Stimulated activated CD8-positive, alpha-beta memory T cell treated with anti-CD3 and anti-CD28 coated beads, Interleukin-7, amount 100 ng/mL, for 4 hours (primary cell): ENCODE measurements around the gene SLC37A3.

Experiments used
- DNase-seq, 2 donors: peaks; one replicate each; pipeline ENCODE4 v3.0.0-alpha.2; 2020; ENCODE audit warnings: low read depth in 2 of 2

Gene SLC37A3

DNA sequence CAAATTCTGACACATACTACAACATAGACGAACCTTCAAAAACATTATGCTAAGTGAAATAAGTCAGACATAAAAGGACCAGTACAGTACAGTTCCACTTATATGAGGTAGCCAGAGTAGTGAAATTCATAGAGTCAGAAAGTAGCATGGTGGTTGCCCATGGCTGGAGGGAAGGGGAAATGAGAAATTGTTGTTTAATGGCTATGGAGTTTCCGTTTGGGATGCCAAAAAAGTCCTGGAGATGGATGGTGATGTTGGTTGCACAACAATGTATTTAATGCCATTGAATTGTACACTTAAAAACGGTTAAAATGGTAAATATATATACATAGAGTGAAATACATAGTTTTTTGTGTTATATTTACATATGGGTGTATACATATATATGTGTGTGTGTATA lies 2.1 kb upstream of the SLC37A3 start:
- DNase-seq, result no peak

DNA sequence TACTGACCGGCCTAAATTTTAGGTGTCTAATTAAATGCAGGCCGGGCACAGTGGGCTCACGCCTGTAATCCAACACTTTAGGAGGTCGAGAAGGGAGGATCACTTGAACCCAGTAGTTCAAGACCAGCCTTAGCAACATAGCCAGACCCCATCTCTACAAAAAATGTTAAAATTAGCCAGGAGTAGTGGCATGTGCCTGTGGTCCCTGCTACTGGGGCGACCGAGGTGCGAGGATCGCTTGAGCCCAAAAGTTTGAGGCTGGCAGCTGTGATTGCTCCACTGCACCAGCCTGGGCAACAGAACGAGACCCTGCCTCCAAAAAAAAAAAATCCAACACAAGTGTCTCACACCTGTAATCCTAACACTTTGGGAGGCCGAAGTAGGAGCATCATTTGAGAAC lies 491 bp upstream of the SLC37A3 start:
- DNase-seq, result no peak

DNA sequence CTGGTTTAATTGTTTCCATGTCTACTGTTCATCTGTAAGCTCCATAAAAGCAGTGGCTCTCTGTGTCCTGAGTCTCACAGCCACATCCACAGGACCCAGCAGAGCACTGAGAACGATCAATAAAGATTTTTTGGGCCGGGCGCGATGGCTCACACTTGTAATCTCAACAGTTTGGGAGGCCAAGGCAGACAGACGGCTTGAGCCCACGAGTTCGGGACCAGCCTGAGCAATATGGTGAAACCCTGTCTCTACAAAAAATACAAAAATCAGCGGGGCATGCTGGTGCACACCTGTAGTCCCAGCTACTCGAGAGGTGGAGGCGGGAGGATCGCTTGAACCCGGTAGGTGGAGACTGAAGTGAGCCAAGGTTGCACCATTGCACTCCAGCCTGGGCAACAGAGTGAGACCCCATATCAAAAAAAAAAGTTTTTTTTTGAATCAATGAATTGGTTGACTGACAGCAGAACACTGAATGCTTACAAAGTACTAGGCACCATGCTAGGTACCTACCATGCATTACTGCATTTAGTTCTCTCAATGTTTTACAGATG lies 4.5 kb downstream of the SLC37A3 start:
- no peak for DNase-seq

DNA sequence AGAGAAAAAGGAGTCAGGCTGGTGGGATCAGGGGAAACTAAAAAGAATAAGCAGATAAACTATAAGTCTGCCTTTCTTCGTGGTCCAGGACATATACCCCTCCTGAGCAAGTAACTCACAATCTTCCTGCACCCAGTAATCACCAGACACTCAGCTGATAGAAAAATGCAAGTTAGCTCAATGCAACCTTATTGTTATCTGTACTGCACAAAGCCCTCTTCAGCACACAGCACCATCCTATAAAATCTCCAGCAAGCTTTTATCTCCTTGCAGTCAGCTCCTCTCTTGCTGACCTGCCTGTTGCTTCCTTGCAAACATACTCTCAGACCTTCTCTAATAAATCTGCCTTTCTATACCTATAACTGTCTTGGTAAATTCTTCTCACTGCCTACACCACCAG lies 6.7 kb downstream of the SLC37A3 start:
- no peak for DNase-seq

DNA sequence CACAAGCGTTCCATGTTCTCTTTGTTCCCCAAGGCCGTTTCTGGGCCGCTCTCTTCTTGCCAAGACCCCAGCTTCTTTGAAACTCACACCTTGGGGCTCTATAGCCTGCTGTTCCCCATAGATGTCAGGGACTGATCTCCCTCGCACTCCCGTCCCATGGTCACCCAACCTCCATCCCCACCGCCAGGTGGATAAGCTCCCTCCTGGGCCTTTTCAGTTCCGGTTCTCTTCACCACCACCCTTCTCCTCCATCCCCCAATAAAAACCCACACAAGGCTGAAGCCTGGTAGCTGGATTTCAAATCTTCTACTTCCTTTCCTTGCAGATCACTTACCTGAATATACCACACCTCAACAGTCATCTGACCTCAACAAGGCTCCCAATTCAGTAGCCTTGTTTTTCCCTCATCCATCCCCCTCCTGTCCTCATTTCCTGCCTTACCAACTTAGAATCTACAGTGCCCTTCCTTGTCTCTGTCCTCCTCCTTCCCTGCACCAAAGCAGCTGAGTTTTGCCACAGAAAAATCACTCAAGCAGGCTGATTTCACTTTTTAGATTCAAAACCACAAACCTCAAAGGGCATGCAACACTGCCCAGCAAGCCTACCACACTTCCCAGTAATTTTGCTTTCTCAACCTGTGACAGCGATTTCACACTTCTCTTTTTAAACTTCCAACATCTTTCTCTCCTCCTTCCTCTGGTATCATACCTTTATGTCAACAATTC lies 7.7 kb downstream of the SLC37A3 start:
- DNase-seq, result no peak

DNA sequence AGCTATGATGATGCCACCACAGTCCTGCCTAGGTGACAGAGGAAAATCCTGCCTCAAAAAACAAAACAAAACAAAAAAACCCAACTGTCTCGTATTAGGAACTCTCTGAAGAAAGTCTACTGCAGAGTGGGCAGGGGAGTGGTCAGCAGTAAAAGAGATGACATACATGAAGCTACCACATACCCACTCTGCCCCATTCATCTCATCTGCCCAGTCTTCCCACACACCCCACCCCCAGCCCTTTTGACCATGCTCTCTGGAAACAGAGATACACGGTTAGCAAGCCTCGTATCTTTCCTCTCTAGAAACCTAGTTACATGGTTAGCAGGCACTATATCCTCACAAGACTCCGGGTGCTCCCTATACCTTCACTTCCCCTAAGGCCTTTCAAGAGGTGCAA lies 8.3 kb downstream of the SLC37A3 start:
- DNase-seq, result no peak

DNA sequence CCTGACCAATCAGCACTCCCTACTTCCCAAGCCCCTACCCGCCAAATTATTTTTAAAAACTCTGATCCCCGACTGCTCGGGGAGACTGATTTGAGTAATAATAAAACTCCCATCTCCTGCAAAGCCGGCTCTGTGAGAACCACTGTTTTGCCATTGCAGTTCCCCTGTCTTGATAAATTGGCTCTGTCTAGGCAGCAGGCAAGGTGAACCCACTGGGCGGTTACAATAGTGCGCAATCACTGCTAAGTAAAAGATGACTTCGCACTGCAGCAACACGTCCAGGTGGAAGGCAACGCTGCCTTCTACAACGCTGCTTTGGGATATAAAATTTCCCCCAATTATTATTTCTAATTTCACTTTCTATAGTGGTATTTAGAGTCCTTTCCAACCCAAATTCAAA lies 8.9 kb downstream of the SLC37A3 start:
- no peak for DNase-seq

DNA sequence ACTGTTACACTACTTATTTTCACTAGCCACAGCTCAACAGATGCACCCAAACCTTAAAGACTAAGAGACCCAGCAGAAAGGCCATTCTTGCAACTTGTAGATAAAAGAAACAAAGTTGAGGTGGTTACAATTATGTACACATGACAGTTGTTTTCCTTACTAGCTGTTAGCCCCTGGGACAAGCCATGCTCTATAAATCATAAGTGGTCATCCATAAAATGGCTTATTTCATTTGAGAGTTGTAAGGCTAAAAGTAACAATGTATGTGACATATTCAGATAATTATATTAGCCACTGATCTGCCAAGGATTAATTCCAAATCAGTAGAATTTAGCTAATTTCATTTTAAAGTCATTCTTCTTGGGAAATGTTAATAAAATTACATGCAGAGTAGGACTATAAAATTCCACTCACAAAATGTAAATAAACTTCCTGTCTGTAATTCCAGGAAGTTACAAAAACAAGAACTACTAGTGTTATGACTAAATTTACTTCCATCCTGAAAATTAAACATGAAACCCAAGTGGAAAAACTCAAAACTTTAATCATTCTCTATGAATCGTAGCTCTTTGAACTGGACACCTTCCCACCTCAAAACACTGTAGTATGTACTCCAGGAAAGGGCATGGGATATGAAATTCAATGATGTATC lies 13.3 kb downstream of the SLC37A3 start:
- DNase-seq, result no peak

DNA sequence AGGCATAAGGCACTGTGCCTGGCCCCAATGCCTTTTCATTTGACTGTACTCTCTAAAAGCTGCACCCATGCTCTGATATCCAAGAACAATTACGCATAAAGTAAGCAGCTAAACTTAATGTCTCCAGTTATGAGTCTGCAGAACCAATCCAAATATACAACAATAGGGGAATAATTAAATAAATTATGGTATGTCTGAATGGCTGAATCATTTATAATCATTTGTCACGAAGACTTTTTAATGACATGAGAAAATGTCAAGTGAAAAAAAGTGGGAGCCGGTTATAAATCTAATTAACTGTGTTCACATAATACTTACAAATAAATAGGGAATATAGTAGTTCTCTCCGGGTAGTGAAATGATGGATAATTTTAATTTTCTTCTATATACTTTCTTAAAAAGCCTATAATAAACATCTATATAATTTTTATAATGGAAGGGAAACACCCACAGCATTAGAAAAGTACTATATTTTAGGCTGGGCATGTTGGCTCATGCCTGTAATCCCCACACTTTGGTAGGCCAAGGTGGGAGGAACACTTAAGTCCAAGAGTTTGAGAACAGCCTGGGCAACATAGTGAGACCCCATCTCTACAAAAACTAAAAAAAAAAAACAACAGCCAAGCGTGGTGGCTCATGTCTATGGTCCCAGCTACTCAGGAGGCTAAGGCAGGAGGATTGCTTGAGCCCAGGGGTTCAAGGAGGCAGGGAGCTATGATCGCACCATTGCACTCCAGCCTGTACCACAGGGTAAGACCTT lies 14.2 kb downstream of the SLC37A3 start:
- no peak for DNase-seq

DNA sequence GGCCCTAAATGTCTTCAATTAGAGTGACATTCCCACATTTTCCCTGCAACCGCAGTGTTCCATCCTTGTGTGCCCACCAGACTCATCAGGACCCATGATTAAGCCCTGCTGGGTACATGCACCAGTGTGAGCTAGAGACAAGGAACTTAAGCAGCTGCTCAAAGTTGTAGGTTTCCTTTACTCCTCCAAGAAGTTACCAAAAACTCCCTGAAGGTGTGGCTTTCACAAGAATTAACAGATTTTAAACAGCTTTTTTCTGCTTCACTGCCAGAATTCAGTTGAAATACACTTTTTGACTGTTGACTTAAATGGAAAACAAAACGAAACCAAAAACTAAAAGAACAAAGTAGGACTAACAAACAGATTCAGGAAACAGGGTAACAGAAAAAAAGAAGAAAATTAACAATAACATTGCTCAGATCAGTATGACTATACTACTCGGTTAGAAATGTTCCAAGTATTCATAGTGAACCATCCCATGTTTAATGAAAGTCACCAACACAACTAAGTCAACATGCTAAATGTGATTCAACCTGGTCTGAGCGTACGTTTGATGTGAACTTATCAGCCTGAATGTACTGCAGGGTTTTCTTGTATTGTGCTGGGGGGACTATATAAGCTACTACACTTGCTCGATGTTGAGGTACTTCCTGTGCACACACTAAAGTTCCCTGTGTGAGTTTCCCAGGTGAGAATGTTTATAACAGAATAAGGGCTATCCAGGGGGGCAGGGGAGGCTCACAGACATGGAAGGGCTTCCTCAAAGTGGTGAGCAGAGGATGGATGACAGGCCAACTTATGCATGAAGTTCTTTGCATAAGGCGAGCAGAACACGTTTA lies 22.2 kb downstream of the SLC37A3 start:
- no peak for DNase-seq

DNA sequence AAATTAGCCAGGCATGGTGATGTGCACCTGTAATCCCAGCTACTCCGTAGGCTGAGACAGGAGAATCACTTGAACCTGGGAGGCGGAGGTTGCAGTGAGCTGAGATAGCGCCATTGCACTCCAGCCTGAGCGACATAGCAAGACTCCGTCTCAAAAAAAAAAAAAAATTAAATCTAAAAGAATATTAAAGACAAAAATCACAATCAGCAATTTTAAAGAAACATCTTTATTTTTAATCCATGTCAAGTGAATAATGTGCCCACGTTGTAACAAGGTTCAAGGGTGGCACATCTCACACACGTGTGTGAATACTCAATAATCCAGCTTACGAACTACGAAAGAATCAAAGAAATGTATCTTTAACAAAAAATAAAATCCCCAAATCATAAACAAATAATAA lies 23.0 kb downstream of the SLC37A3 start:
- DNase-seq, result no peak

DNA sequence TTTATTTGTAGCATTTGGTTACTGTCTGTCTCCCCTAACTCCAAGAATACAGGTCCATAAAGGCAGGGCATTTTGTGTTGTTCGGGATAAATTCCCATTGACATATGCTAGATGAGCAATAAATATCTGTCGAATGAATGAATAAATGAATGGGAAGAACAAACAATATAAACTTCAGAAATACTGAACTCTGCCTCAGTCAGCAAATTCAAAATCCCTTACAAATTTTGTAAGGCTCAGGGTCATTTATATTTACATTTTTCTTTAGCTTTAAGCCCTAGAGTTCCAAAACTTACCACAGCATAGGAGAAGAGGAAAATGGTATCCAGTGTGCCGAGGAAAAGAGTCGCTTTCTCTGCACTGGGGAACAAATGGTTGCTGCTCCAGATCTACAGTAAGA lies 29.0 kb downstream of the SLC37A3 start:
- no peak for DNase-seq

DNA sequence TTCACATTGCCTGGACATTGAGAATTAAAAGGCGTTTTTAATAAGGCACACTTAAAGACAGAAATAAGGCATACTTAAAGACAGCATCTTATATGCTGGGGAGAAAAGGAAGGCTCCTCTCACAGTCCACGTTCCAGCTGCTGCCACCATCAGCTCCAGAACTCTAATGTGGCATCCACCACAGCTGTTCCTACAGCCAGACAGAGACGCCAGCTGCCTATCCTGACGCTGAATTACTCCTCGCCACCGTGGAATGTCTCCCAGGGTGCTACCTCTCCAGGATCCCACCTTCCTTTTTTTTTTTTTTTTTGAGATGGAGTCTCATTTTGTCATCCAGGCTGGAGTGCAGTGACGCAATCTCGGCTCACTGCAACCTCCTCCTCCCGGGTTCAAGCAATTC lies 30.8 kb downstream of the SLC37A3 start:
- no peak for DNase-seq

DNA sequence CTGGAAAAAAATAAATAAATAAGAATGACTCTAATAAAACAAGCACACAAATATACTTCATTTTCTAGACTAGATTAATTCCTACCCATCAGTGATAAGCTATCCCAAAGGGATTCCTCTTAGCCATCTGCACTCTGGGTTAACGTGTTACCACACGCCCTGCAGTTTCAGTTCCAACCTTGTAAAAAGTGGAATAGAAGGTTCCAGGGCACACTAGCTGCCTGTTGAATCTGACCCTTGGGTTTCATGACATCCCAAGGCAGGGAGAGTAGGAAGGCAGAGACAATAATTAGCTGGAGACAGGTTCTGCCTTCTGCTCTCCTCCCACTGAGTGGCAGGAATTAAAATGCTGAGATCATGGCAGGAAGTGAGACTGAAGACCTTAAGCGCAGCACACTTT lies 33.5 kb downstream of the SLC37A3 start:
- DNase-seq, result no peak

DNA sequence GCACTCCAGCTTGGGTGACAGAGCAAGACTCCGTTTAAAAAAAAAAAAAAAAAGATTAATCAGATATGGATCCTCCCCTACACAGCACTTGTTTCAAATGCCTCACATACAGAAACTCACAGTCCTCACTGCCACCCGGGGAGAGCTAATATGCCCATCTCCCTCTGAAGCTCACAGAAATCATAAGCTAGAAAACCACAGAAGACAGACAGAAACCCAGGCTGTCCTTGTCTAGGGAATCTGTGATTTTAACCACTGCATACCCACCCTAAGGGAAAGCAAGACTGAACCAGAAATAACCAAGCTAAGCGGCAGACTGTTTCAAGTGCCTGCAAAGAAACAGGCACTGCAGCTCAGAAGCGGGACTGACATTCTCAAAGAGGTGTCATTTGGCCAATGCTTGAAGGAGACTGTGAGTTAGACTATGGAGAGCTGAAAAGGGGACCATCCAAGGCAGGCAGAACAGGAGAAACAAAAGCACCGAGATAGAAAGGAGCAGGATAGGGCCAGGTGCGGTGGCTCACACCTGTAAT lies 37.6 kb downstream of the SLC37A3 start:
- no peak for DNase-seq

DNA sequence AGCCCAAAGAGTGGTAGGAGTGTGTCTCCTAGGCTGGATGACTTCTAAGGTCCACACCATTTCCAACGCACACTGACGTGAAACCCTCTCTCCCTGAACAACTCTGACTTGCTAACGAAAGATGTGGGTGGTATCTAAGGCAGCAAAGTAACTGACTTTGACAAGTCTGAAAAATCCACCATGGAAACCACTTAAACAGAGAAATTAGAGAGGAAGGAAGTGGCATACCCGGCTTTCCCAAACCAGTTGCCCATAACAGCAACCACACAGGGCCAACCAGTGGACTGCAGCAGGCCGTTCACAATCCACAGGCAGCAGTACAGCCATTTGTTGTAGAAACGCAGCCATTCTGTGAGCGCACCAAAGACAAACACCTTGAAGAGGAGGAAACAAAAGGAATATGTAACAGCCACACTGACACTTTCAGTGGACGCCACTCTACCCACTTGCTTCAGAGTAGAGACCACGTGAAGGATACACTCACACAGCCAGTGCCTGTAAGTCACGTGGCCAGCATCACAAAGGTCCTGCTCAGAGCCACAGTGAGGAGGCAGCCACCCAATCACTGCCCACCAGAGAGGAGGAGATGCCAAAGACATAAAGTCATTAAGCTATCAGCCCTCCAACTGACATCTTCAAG lies 39.8 kb downstream of the SLC37A3 start:
- no peak for DNase-seq

DNA sequence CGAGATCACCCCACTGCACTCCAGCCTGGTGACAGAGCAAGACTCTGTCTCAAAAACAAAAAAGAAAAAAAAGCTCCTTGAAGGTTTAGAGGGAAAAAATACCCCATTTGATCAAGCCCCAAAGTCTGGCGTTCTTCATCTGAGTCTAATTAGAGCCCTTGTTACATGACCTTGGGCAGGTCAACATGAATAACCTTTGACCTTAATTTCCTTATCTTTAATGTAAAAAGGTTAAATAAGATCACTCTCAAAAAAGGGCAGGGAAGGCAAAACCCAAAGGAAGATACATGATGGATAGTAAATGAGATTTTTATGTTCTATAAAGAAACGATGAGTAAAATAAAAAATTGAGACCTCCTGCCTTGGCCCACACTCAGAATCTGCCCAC lies 40.3 kb downstream of the SLC37A3 start:
- no peak for DNase-seq

DNA sequence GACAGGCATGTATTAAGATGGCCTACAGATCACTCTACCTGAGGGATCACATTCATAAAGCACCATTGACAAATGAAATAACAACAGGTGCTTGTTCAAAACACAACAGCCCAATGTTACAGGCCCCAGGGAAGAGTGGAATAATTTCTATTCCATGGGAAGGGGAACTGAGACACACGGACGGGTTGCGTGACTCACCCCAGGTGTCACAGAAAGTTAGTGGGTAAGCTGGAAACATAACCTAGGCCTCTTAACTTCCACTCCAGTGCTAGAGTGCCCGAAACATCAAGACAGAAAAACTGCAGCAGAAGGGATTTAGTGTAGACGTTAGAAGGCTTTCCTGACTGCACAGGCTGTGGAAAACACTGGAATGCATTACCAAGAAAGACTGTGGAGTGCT lies 48.3 kb downstream of the SLC37A3 start:
- DNase-seq, result no peak

DNA sequence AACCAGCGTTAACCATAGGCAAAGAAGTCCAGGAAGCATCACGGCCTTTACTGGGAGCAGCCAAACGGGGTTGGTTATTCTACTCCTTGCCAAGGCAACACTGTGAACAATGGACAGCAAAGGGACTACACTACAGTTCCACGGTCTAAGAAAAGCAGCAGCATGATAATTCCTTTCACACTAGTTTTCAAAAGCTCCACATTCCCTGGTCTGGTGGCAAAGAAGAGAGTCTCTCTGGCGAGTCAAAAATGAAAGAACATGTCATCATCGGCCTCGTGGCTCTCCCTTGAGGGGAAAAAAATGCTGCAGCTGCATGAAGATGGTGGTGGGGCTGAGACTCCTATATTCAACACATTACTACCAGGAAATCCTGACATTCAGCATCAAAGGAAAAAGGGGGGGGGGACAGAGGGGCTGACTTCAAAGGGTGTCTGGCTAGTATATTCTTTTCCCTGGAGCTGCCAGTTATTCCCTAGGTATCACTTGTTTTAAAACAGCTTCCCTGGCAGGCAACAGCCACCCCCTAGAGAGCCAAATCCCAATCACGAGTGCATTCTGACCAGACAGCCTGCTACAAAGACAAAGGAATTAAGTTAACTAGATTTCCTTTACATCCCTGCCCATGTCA lies 49.1 kb downstream of the SLC37A3 start:
- no peak for DNase-seq

DNA sequence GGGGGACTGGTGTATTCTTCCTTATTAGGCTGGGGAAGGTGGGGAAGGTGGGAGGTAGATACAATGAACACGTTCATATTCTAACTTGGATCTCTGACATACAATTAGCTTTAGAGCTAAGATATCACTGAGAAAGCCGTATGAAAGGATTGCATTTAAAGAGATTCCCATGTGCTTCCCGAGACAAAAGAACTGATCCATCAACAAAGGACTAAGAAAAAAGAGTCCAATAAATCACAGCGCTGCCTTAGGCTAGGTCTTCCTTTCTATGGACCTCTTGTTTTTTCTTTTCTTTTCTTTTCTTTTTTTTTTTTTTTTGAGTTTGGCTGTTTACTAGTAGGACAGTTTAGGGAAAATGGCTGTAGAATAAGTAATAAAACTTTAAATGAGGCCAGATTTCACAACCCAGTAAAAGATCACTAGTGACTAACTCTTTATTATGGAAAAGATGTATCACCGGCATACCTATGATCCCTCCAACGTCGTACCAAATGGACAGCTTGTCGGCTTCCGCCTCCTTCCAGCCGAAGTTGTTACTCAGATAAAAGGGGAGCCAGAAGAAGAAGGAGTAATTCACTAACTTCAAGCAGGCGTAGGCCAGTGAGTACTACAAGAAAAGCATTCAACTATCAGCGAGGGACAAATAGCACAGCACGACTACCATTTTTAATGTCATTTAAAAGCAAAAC lies 50.0 kb downstream of the SLC37A3 start:
- no peak for DNase-seq
